Psoas muscle (tissue), 8 donors: ENCODE data around the gene C2orf72. TPM values are rescaled to one million over a fixed set of nuclear protein-coding genes. Genes with fewer than 3 reads are reported as not detected.

Experiments
- ATAC-seq, 4 donors: fragments of 200-7000 bp; cut with Tn5 transposase; one replicate each; pipeline ENCODE4 v1.9.1; 2020; ENCODE audit warnings: moderate library complexity in 3 of 4, mild to moderate bottlenecking in 2 of 4
- DNase-seq, 2 donors: peaks; one replicate each; pipeline ENCODE4 v3.0.0-alpha.2; 2020
- H3K27ac ChIP-seq: fragments of 200-600 bp; one replicate; pipeline ENCODE4 v1.8.0; 2022
- H3K27me3 ChIP-seq, 3 donors: fragments of 200-600 bp in 1 of 3; one replicate each; pipeline versions ENCODE4 v1.6.1 to v1.8.0; 2013 to 2022; ENCODE audit warnings: low read length in 2 of 3, mild to moderate bottlenecking in 2 of 3, moderate library complexity in 1 of 3; ENCODE audit not compliant: insufficient read depth in 3 of 3
- H3K36me3 ChIP-seq, 2 donors: fragments of 200-600 bp in 1 of 2; one replicate each; pipeline versions ENCODE4 v1.6.1 to v1.8.0; 2013 to 2022; ENCODE audit warnings: low read depth in 1 of 2, mild to moderate bottlenecking in 1 of 2, moderate library complexity in 1 of 2; ENCODE audit not compliant: insufficient read depth in 1 of 2
- H3K4me1 ChIP-seq: fragments of 200-600 bp; one replicate; pipeline ENCODE4 v1.8.0; 2022
- H3K4me3 ChIP-seq: fragments of 200-600 bp; one replicate; pipeline ENCODE4 v1.8.0; 2022; ENCODE audit warnings: mild to moderate bottlenecking
- H3K9me3 ChIP-seq: fragments of 200-600 bp; one replicate; pipeline ENCODE4 v1.8.0; 2022
- CTCF ChIP-seq: fragments of 200-600 bp; IDR thresholded peaks from one replicate; pipeline ENCODE4 v1.8.0; 2022; ENCODE audit warnings: antibody characterized with exemption
- WGBS, 3 donors: extraction: QIAGEN DNeasy Blood & Tissue Kit; methylation state at CpG; one replicate each; pipeline versions ENCODE4 v1.1.6 to v1.1.7; 2013; 5-methylcytosine and 5-hydroxymethylcytosine counted together
- intact Hi-C, 2 donors: fragments of 100-400 bp; cut with DNase I; formaldehyde crosslinking; loops; one replicate each; pipeline versions ENCODE4 v1.11.0 to v1.14.2; 2022
- polyA plus RNA-seq, 3 donors: library from polyadenylated mRNA; stranded (reverse); fragments of 200-250 nt; gene quantifications; one replicate each; pipeline ENCODE4 v1.2.3, GENCODE V29; 2013
- total RNA-seq, 4 donors: library from RNA; stranded (reverse); fragmentation: NEBNext Ultra II Directional in 2 of 4; extraction: Animal tissue kit (Norgen Biotek cat#: 25700) in 2 of 4; gene quantifications; one replicate each; pipeline versions ENCODE4 v1.2.1 to v1.2.4, GENCODE V29; 2021 to 2023
- donor health status: healthy with polysubstance abuse.
- donor health status: DM: no; HTN: no; CAD: no; lungs with moderate emphysema.
- donor health status: Bipolar disorder and iron deficiency.
- donor health status: healthy.
- donor health status: DM: yes; HTN: yes; CAD: no.
- donor health status: DM: no; HTN: no; CAD: no.
- donor health status: DM: no; HTN: no; CAD: no.
- donor health status: DM: yes; HTN: yes; CAD: no.

C2orf72 gene
- total and polyA plus RNA-seq, 7 donors, result 0.03 to 0.12 (median 0.05) TPM; not detected in 4

DNA sequence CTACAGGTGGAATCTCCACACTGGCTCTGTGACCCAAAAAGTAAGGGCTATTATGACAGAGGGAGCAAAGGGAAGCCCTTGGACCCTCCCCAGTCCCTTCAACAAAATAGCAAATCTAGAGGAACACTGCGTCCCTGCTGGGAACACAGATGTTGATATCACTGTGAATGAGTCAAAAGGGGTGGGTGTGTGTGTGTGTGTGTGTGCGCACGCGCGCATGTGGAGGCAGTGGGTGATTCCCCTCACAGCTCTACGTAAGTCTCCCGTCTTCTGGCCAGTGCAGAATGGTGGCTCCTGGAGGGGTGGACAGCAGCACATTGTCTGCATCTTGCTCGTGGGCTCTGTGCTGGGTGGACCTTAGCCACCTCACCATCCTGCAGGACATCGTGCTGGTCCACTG, 7.8 kb upstream of the C2orf72 start:
- Histone ChIP-seq H3K27ac (no peak overlapping the region), H3K9me3 (no peaks in the 10 kb centered on the region), H3K36me3 (no peaks in the 10 kb centered on the region), H3K4me3 (no peak overlapping the region), H3K4me1 (no peaks in the 10 kb centered on the region), H3K27me3 (peaks cover 0 to 3% (median 0%) of the 10 kb centered on the region in 3 donors)
- WGBS, 3 donors, result 84 to 89% (median 86%) methylated on average over 9 of the region's 9 CpGs
- TF ChIP-seq CTCF, result no peak
- intact Hi-C loops, result no loop called here
- DNase-seq, result no peak
- no peak for ATAC-seq

- intact Hi-C loops, result no loop called here
- Histone ChIP-seq H3K4me1 (no peaks in the 10 kb centered on the region), H3K9me3 (no peaks in the 10 kb centered on the region), H3K36me3 (no peaks in the 10 kb centered on the region), H3K27ac (no peak overlapping the region), H3K27me3 (peaks cover 0 to 9% (median 2%) of the 10 kb centered on the region in 3 donors), H3K4me3 (no peak overlapping the region)
- 69 to 73% (median 70%) methylated on average over 3 of the region's 3 CpGs for WGBS, 3 donors
- ATAC-seq, result no peak
- DNase-seq, result no peak
- TF ChIP-seq CTCF, result no peak
Measured at GRCh38 chr2:231030725-231031124, 6.6 kb upstream of the C2orf72 start.

GRCh38 chr2:231032575-231033140, 4.7 kb upstream of the C2orf72 start:
- no peaks in the 10 kb centered on the region for H3K4me1 ChIP-seq
- DNase-seq, result no peak
- H3K9me3 ChIP-seq, result no peaks in the 10 kb centered on the region
- TF ChIP-seq CTCF, result no peak
- H3K27me3 ChIP-seq, result peaks cover 0 to 28% (median 11%) of the 10 kb centered on the region in 3 donors
- H3K27ac ChIP-seq, result no peak overlapping the region
- ATAC-seq, result no peak
- H3K36me3 ChIP-seq, result no peaks in the 10 kb centered on the region
- H3K4me3 ChIP-seq, result no peak overlapping the region
- WGBS, 3 donors, result 59 to 68% (median 62%) methylated on average over 5 of the region's 5 CpGs
- intact Hi-C loops, result no loop called here

- Histone ChIP-seq H3K4me1 (no peaks in the 10 kb centered on the region), H3K36me3 (no peaks in the 10 kb centered on the region), H3K27ac (no peak overlapping the region), H3K9me3 (no peaks in the 10 kb centered on the region), H3K4me3 (no peak overlapping the region), H3K27me3 (peaks cover 0 to 33% (median 14%) of the 10 kb centered on the region in 3 donors)
- no peak for TF ChIP-seq CTCF
- DNase-seq (no peak), ATAC-seq (no peak)
- 53 to 55% (median 55%) methylated on average over 11 of the region's 11 CpGs for WGBS, 3 donors
- intact Hi-C loops, result no loop called here
Measured at GRCh38 chr2:231033147-231034132, 3.9 kb upstream of the C2orf72 start.
